Activated CD4-positive, alpha-beta memory T cell treated with anti-CD3 and anti-CD28 coated beads for 36 hours (primary cell): ENCODE data around the gene P2RY4. TPM values are rescaled to one million over a fixed set of nuclear protein-coding genes. Genes with fewer than 3 reads are reported as not detected.
"Not testable (repeated sequence)": the region's sequence is repeated elsewhere in the genome, so short reads cannot be mapped to it uniquely, and the experiment has no call there.

Experiments
- CTCF ChIA-PET: fragments of 350-600 bp; sonication (Branson Sonifier 250); formaldehyde crosslinking; loops from one replicate; lab custom pipeline; 2021; ENCODE audit warnings: antibody characterized with exemption, inconsistent platforms; lab: Charles Lee
- POLR2A ChIA-PET: fragments of 350-600 bp; sonication (Branson Sonifier 250); formaldehyde crosslinking; loops from one replicate; lab custom pipeline; 2021; ENCODE audit warnings: antibody characterized with exemption; lab: Charles Lee
- DNase-seq: peaks from one replicate; pipeline ENCODE4 v3.0.0-alpha.2; 2020
- H3K27ac Mint-ChIP-seq: one replicate; pipeline ENCODE4 v1.8.0; 2021; ENCODE audit warnings: mixed read lengths
- H3K27me3 Mint-ChIP-seq: one replicate; pipeline ENCODE4 v1.8.0; 2021; ENCODE audit warnings: mixed read lengths
- H3K36me3 Mint-ChIP-seq: one replicate; pipeline ENCODE4 v1.8.0; 2021; ENCODE audit warnings: mixed read lengths
- H3K4me1 Mint-ChIP-seq: one replicate; pipeline ENCODE4 v1.8.0; 2021; ENCODE audit warnings: low read depth, mixed read lengths
- H3K4me3 Mint-ChIP-seq: one replicate; pipeline ENCODE4 v1.8.0; 2021; ENCODE audit warnings: mild to moderate bottlenecking, mixed read lengths
- H3K9me3 Mint-ChIP-seq: one replicate; pipeline ENCODE4 v1.8.0; 2021; ENCODE audit warnings: mixed read lengths
- intact Hi-C: fragments of 100-400 bp; cut with micrococcal nuclease; formaldehyde crosslinking; loops from one replicate; pipeline ENCODE4 v1.15.1; 2023
- total RNA-seq, 2 experiments: library from RNA; stranded (reverse); gene quantifications; one replicate each; pipeline ENCODE4 v1.2.3, GENCODE V29; 2021

Gene P2RY4
- total RNA-seq, 2 experiments from 2014 or later = 0.17 TPM; not detected in 1

- ChIA-PET POLR2A (no interaction called here), CTCF (no interaction called here)
- intact Hi-C loops = no loop called here
- DNase-seq = no peak
- no peaks in the 10 kb centered on the region for H3K9me3 Mint-ChIP-seq
- H3K27ac Mint-ChIP-seq = no peak overlapping the region
- H3K4me1 Mint-ChIP-seq = peaks cover 4% of the 10 kb centered on the region
- no peaks in the 10 kb centered on the region for H3K36me3 Mint-ChIP-seq
- no peaks in the 10 kb centered on the region for H3K27me3 Mint-ChIP-seq
- H3K4me3 Mint-ChIP-seq = no peak overlapping the region
Observed at GRCh38 chrX:70240751-70241150, 19.3 kb downstream of the P2RY4 start.

GRCh38 chrX:70234355-70234754 is 25.6 kb downstream of the P2RY4 start, which contains the start of gene AWAT1:
Gene AWAT1, plus strand, starts transcription at chrX:70234655. Its CDS starts 41 bp downstream, at chrX:70234696.
- intact Hi-C loops = no loop called here
- Mint-ChIP-seq H3K4me3 (no peak within 1 kb of the TSS), H3K36me3 (no peaks in the 10 kb centered on the region), H3K4me1 (peaks cover 16% of the 10 kb centered on the region), H3K27ac (no peak within 1 kb of the TSS), H3K9me3 (no peaks in the 10 kb centered on the region), H3K27me3 (no peaks in the 10 kb centered on the region)
- DNase-seq = no peak
- CTCF ChIA-PET = no interaction called here
- POLR2A ChIA-PET = no interaction called here

GRCh38 chrX:70231666-70232065 is 28.3 kb downstream of the P2RY4 start:
- Mint-ChIP-seq H3K27me3 (no peaks in the 10 kb centered on the region), H3K4me3 (no peak overlapping the region), H3K4me1 (peaks cover 12% of the 10 kb centered on the region), H3K27ac (no peak overlapping the region), H3K9me3 (no peaks in the 10 kb centered on the region), H3K36me3 (no peaks in the 10 kb centered on the region)
- DNase-seq = no peak
- CTCF ChIA-PET = no interaction called here
- intact Hi-C loops = no loop called here
- POLR2A ChIA-PET = no interaction called here

- Mint-ChIP-seq H3K27ac (no peak overlapping the region), H3K4me3 (no peak overlapping the region), H3K27me3 (no peaks in the 10 kb centered on the region), H3K9me3 (no peaks in the 10 kb centered on the region), H3K4me1 (peaks cover 1% of the 10 kb centered on the region), H3K36me3 (no peaks in the 10 kb centered on the region)
- intact Hi-C loops = no loop called here
- CTCF ChIA-PET = no interaction called here
- POLR2A ChIA-PET = no interaction called here
- no peak for DNase-seq
Observed at GRCh38 chrX:70226687-70227086, 33.3 kb downstream of the P2RY4 start.

GRCh38 chrX:70226048-70226447 is 34.0 kb downstream of the P2RY4 start:
- ChIA-PET POLR2A (no interaction called here), CTCF (no interaction called here)
- Mint-ChIP-seq H3K27ac (no peak overlapping the region), H3K27me3 (no peaks in the 10 kb centered on the region), H3K36me3 (no peaks in the 10 kb centered on the region), H3K4me3 (no peak overlapping the region), H3K9me3 (no peaks in the 10 kb centered on the region), H3K4me1 (no peaks in the 10 kb centered on the region)
- intact Hi-C loops = no loop called here
- no peak for DNase-seq

- H3K27ac Mint-ChIP-seq = no peak overlapping the region
- no peak overlapping the region for H3K4me3 Mint-ChIP-seq
- no peaks in the 10 kb centered on the region for H3K27me3 Mint-ChIP-seq
- H3K9me3 Mint-ChIP-seq = no peaks in the 10 kb centered on the region
- intact Hi-C loops = no loop called here
- H3K36me3 Mint-ChIP-seq = no peaks in the 10 kb centered on the region
- no peaks in the 10 kb centered on the region for H3K4me1 Mint-ChIP-seq
- no peak for DNase-seq
- POLR2A ChIA-PET = no interaction called here
- CTCF ChIA-PET = no interaction called here
Observed at GRCh38 chrX:70219938-70220764, 39.9 kb downstream of the P2RY4 start.

- DNase-seq, H3K4me1 Mint-ChIP-seq, POLR2A ChIA-PET, H3K9me3 Mint-ChIP-seq, intact Hi-C loops, H3K4me3 Mint-ChIP-seq, H3K27ac Mint-ChIP-seq, H3K36me3 Mint-ChIP-seq, H3K27me3 Mint-ChIP-seq: not testable (repeated sequence)
- CTCF ChIA-PET = interaction anchor here (0.6 kb wide), 1 partner anchor 193 kb away, joined by 3 read pairs; no protein-coding TSS in a partner anchor
Observed at GRCh38 chrX:70209570-70209969, 50.4 kb downstream of the P2RY4 start.

GRCh38 chrX:70208479-70208878 is 51.5 kb downstream of the P2RY4 start:
- no peak overlapping the region for H3K4me3 Mint-ChIP-seq
- no peaks in the 10 kb centered on the region for H3K36me3 Mint-ChIP-seq
- H3K27me3 Mint-ChIP-seq = no peaks in the 10 kb centered on the region
- no peak for DNase-seq
- no peaks in the 10 kb centered on the region for H3K4me1 Mint-ChIP-seq
- CTCF ChIA-PET = no interaction called here
- no peaks in the 10 kb centered on the region for H3K9me3 Mint-ChIP-seq
- no peak overlapping the region for H3K27ac Mint-ChIP-seq
- POLR2A ChIA-PET = no interaction called here
- intact Hi-C loops = no loop called here

Other genes with a start within 250 kb of the P2RY4 start
- not detected for gene AWAT2, start 210.3 kb downstream of the P2RY4 start, total RNA-seq
- gene OTUD6A, start 197.7 kb downstream of the P2RY4 start, total RNA-seq = not detected
- 10 to 100 TPM; 50.8 to 51.5 TPM for gene IGBP1, start 126.8 kb downstream of the P2RY4 start, total RNA-seq
- not detected for gene DGAT2L6, start 82.7 kb downstream of the P2RY4 start, total RNA-seq
- gene AWAT1, start 25.5 kb downstream of the P2RY4 start, total RNA-seq = not detected
- not detected for gene ARR3, start 8.1 kb upstream of the P2RY4 start, total RNA-seq
- gene RAB41, start 22.0 kb upstream of the P2RY4 start, total RNA-seq = not detected
- 10 to 100 TPM; 25.9 to 28.1 TPM for gene PDZD11, start 29.7 kb upstream of the P2RY4 start, total RNA-seq
- 10 to 100 TPM; 26.4 to 28.3 TPM for gene KIF4A, start 29.9 kb upstream of the P2RY4 start, total RNA-seq
- gene GDPD2, start 163.1 kb upstream of the P2RY4 start, total RNA-seq = not detected
- 10 to 100 TPM; 25.4 to 25.5 TPM for gene DLG3, start 184.6 kb upstream of the P2RY4 start, total RNA-seq